Astrocyte of the spinal cord (primary cell): ENCODE data around the gene CELF3.

ENCODE experiments used
- DNase-seq: peaks from one replicate; pipeline ENCODE4 v3.0.0; 2011; ENCODE audit warnings: low read depth, low spot score
- H3K4me3 ChIP-seq: 2 replicates; pipeline ENCODE4 v1.5.1; 2011; ENCODE audit warnings: low read depth, mild to moderate bottlenecking, low read length, moderate library complexity
- in situ Hi-C: cut with HindIII; loops from 2 replicates; pipeline ENCODE4 v1.10.0; 2017; ENCODE audit warnings: low sequenced_read_pairs
- TF ChIP-seq, protein P1 (sequence below): IDR thresholded peaks from 2 replicates; pipeline ENCODE4 v1.5.1; 2012; ENCODE audit warnings: low read depth, mild to moderate bottlenecking, low read length, inconsistent platforms

The CELF3 gene

DNA sequence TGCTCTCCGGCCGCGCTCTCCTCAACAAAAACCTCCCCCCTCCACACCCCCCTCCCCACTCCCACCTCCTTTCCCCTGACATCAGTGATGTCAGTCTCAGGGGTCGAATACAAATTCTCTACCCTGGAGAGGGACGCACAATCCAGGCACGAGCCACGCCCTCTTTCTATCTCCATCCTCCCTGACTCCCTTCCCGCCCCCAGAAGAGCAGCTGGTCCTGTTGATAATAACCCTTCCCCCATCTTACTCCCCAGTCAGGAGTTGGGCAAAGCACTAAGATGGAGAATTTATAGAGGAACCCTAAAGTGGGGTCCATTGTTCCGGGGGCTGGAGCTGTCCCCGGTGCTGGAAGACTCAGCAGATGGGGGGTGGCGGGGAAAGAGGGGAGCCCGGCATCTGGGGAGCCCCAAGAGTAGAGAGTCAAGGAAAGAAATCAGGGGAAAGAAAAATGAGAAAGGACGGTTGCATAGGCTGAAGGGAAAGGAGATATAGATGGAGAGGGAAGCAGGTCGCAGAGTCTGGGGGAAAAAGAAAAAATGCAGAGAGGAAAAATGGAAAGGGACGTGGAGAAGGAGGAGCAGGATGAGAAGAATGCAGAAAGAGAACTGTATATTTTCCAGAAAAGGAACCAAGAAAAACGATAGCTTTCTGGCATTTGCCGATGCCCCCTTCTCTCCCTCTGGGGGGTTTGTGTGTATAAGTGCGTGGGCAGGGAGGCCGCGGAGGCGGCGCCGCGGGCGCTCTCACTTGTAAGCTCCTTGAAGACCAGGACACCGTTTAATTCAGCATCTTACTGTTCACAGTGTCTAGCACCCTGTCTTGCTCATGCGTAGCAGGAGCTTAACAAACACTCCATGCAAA, at the start of gene CELF3:
CELF3 (minus strand) TSS at position 33 of the 861 bp plus-strand sequence. CDS start 783 bp downstream, outside the sequence.
- H3K4me3 ChIP-seq = no peak within 1 kb of the TSS
- TF ChIP-seq, protein P1, sequence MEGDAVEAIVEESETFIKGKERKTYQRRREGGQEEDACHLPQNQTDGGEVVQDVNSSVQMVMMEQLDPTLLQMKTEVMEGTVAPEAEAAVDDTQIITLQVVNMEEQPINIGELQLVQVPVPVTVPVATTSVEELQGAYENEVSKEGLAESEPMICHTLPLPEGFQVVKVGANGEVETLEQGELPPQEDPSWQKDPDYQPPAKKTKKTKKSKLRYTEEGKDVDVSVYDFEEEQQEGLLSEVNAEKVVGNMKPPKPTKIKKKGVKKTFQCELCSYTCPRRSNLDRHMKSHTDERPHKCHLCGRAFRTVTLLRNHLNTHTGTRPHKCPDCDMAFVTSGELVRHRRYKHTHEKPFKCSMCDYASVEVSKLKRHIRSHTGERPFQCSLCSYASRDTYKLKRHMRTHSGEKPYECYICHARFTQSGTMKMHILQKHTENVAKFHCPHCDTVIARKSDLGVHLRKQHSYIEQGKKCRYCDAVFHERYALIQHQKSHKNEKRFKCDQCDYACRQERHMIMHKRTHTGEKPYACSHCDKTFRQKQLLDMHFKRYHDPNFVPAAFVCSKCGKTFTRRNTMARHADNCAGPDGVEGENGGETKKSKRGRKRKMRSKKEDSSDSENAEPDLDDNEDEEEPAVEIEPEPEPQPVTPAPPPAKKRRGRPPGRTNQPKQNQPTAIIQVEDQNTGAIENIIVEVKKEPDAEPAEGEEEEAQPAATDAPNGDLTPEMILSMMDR = no peak
- no peak for DNase-seq
- in situ Hi-C loops = no loop called here

DNA sequence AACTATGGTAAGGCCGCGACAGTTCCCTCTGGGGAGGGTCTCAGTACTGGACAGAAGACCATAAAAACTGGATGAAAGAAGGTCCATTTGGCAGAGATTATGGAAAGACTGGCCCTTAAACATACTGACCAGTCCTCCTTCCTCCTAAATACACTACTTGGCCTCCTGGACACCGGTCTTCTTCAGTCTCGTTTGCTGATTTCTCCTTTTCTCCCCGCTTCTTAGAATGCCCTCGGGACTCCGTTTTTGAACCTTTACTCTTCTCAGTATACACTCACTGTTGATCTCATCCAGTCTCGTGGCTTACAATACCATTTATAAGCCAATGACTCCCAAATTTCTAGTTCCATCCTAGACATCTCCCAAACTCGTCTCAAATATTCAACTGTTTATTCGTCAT, 47.4 kb upstream of the CELF3 start:
- TF ChIP-seq, protein P1 = no peak
- in situ Hi-C loops = no loop called here
- peak overlapping the region; percentile 87 for H3K4me3 ChIP-seq
- no peak for DNase-seq

DNA sequence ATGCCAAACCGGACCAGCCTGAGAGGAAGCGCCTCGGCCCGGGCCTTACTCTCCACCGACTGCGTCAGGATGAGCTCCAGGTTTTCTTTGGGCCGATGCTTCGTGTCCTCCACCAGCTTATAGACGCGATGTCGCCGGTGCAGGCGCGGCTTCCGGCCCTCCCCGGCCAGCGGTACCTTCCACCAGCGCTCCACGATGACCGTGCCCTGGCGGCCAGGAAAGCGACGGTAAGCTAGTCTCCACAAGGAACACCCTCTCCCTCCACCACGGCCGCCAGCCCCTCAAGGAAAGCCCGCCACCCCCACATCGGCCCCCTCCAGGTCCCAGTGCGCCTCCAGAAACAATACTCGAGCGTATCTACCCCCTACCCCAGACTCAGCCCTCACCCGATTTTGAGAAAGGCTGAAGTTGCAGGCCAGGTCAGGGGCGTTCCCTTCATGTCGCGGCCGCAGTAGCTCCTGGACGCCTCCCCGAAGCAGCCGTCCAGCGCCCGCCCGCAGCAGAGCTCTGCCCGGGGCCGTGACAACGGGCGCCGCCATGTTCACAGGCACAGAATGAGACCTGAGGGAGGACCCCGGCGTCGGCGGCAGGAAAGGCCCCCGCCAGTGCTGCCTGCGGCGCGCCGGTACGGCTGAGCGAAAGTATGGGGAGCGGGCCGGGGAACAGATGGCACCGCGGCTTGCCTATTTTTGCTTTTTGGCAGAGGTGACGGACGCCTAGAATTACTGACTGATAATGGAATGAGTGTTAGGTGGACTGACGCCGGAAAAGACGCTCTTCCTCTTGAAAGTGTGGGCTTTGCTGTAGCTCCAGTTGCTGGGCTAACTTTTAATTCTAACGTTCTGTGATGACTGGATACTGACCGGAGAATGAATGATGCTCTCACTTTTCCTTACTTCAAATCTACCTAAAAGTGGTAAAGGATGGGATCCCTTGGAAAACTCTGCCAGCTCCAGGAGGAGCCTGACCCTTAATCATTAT, 46.6 kb upstream of the CELF3 start, which contains the start of gene MRPL9:
MRPL9 (minus strand) TSS at position 556 of the 981 bp plus-strand sequence; CDS start at position 539, 17 bp downstream.
- TF ChIP-seq, protein P1 = no peak
- DNase-seq = peak; percentile 77
- peak within 1 kb of the TSS; percentile 87 for H3K4me3 ChIP-seq
- in situ Hi-C loops = no loop called here

DNA sequence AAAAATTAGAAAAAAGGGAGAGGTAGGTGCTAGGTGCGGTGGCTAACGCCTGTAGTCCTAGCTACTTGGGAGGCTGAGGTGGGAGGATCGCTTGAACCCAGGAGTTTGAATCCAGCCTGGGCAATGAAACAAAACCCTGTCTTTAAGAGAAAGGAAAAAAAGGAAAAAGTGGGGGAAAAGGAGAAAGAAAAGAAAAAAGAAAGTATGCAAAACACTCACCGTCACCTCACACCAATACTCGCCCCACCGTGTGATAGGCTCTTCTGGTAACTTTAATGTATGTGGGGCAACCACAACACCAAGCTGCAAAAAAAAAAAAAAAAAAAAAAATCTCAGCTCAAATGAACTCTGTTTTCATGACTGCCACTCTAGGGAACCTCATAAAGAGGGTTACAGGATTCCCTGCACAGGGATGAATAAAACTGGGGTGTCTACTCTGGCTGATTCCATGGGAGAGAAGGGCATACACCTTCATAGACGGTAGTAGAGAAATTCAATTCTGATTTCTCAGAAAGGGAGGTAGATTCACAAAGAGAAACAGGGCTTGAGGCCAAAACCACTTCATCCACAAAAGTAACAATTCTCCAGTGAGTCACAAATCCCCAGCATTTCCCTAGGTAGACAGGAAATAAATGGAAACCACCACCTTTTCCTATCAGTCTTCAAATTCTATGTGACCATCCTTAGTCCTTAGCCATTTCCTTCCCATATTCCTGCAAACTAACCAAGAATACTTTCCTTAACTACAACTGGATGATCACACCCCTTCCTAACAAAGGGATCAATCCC, 44.2 kb upstream of the CELF3 start:
- TF ChIP-seq, protein P1 = no peak
- DNase-seq = no peak
- in situ Hi-C loops = no loop called here
- no peak overlapping the region for H3K4me3 ChIP-seq

DNA sequence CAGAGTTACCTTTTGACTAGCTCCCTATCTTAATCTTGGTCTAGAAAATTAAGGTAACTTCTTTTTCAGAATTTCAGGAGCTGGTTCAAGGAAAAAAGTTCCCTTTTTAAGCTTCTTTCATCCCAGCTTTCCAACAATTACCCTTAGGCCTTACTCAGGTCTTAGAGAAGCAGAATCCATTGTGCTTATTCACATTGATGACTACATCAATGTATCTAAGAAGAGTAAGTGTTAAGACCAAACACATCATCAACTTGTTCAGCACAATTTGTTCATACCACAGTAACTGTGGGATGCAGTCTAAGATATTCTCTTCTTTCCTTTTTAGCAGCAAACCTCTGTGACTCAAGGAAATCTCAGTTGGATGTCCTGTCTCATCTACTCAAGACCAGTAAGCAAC, 42.6 kb upstream of the CELF3 start:
- in situ Hi-C loops = no loop called here
- H3K4me3 ChIP-seq = no peak overlapping the region
- DNase-seq = no peak
- TF ChIP-seq, protein P1 = no peak
